Stimulated activated CD8-positive, alpha-beta memory T cell treated with anti-CD3 and anti-CD28 coated beads, Interleukin-4, amount 100 ng/mL, for 1 hour (primary cell): Measurements from ENCODE around the gene SCYGR3.
"Not testable (repeated sequence)": the region's sequence is repeated elsewhere in the genome, so short reads cannot be mapped to it uniquely, and the experiment has no call there.

Experiments used
- DNase-seq, 2 donors: peaks; one replicate each; pipeline ENCODE4 v3.0.0-alpha.2; 2020; ENCODE audit warnings: low read depth in 2 of 2, low spot score in 1 of 2

Gene SCYGR3

GRCh38 chr2:227614246-227614645, 394 bp downstream of the SCYGR3 start:
- no peak for DNase-seq

DNA sequence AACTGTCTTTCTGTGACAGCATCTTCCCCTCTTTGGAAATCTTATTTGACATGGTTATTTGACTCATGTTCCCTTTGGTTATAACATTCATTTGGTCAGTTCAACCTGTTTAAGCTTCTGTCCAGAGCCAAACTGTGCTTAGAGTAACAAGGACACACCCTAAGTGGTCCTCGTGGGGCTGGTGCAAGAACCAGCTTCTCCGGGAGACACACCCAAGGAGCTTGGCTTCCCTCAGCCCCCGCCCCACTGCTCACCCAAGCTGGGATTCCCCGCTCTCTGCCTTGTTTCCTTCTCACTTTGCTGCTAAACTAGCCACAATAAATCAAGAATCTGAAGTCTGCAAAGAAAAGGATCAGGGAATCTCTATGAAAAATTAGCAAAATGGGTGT, 1.4 kb downstream of the SCYGR3 start:
- DNase-seq: no peak

GRCh38 chr2:227612546-227613271, 1.9 kb downstream of the SCYGR3 start:
- DNase-seq: no peak

GRCh38 chr2:227610123-227610522, 4.5 kb downstream of the SCYGR3 start:
- DNase-seq: no peak

DNA sequence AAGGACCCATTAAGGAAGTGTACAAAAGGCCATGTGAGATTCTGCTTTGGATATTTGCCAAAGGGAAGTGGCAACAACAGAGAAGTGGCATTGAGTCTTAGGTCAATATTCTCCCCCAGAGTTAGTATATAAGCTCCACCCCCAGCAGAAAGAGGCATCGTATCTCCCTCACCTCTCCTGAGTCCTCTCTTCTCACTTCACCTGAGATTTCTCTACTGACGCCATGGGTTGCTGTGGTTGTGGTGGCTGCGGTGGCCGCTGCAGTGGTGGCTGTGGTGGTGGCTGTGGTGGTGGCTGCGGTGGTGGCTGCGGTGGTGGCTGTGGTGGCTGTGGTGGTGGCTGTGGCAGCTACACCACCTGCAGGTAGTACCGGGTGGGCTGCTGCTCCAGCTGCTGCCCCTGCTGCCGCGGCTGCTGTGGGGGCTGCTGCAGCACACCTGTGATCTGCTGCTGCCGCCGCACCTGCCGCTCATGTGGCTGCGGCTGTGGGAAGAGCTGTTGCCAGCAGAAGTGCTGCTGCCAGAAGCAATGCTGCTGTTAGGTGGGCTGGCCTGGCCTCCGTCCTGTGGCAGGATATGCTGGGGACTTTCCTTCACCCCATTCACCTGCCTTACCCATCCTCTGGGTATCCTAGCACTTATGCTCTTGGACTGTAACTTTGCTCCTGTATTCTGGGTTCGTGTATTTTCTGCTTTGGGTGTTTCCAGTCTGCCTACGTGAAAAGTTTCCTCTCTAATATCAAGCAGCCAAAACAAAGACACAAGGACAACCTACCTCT, 5.9 kb downstream of the SCYGR3 start:
- no peak for DNase-seq

DNA sequence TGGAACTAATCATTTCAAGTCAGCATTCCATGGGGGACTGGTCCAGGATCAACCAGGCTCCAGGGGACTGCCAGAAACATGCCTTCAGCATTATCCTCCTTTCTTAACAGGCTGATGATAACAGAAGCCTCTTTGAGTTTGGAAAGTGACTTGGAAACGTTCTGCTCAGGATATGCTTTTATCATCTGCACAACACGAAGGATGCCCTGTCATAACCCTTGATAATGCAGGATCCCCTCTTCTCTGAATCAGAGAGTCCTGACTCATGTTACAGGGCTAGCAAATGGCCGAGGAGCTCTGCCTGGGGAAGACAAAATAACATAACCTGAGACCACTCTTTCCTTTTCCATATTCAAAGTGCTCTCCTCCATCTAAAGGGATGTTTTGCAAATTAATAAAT, 6.7 kb downstream of the SCYGR3 start:
- no peak for DNase-seq

DNA sequence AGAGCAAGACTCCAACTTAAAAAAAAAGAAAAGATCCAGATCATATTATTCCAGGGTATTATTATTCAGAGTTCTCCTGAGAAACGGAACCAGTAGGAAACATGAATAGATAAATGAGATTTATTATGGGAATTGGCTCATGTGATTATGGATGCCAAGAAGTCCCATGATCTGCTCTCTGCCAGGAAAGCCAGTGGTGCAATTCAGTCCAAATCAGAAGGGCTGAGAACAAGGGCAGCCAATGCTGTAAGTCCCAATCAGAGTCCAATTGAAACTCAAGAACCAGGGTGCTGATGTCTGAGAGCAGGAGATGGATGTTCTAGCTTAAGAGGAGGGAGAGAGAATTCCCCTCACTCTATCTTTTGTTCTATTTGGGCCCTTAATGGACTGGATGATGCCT, 8.2 kb downstream of the SCYGR3 start:
- DNase-seq: no peak

DNA sequence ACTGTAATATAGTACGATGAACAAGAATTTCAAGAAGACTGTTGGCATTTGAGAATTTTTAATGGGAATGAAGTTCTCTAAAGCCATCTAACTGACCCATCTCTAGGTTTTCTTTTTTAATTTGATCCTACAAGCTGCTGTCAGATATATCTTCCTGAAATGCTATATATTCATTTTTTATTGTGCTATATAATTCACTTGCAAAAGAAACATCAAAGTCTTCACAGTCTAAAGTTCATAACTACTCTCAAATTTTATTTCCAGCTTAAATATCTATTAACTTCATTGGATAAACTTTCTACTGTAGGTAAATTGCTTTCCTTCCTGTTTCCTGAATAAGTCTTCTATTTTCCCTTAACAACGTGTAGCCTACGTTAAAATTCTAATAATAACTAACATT, 12.3 kb downstream of the SCYGR3 start:
- DNase-seq: no peak

DNA sequence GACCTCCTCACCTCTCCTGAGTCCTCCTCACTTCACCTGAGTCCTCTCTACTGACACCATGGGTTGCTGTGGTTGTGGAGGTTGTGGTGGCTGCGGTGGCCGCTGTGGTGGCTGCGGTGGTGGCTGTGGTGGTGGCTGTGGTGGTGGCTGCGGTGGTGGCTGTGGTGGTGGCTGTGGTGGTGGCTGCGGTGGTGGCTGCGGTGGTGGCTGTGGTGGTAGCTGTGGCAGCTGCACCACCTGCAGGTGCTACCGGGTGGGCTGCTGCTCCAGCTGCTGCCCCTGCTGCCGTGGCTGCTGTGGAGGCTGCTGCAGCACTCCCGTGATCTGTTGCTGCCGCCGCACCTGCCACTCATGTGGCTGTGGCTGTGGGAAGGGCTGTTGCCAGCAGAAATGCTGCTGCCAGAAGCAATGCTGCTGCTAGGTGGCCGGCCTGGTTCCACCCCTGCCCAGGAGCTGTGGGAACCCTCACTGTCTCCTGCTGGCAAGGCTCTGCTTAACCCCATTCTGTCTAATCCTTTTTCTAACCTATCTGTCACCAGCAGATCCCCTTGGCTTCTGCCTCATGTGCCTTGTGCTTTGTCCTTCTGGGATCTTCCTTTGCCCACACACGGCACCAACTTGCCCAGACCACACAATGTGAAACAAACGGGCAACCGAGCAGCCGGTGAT, 15.7 kb downstream of the SCYGR3 start, which contains the start of gene SCYGR2:
SCYGR2 (plus strand) TSS at position 59 of the 669 bp plus-strand sequence; CDS start at position 59, 0 bp downstream.
- not testable (repeated sequence) for DNase-seq

GRCh38 chr2:227597998-227598397, 16.6 kb downstream of the SCYGR3 start:
- no peak for DNase-seq

GRCh38 chr2:227597036-227597435, 17.6 kb downstream of the SCYGR3 start:
- no peak for DNase-seq

GRCh38 chr2:227595797-227596196, 18.8 kb downstream of the SCYGR3 start:
- no peak for DNase-seq

DNA sequence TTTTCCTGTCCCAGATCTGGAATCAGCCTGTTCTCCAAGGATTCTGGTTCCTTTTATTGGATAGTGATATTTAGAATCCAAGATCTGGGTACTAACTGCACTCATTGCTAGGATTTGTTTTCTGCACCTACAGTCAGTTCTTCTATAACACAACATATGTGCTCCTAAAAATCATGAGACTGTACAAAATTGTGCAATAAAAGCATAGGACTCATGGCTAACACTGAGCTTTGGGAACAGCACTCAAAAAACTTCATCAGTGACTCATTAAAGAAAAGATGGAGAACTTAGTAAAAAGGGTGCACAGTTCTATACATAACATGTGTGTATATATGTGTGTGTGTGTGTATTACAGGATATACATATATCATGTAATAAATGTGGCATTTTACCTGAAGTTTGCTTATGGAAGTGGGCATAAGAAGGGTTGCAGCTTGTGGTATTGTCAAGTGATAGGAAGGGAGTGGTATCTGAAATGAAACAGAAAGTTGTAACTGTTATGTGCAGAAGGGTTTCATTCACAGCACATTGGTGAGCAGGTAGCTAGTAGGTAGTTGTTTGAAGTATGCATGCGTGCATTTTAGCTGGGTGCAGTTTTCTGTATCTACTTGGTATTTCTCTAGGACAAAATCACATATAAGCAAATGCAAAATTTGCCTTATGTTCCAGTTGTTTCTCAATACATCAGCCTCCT, 21.8 kb downstream of the SCYGR3 start:
- no peak for DNase-seq

DNA sequence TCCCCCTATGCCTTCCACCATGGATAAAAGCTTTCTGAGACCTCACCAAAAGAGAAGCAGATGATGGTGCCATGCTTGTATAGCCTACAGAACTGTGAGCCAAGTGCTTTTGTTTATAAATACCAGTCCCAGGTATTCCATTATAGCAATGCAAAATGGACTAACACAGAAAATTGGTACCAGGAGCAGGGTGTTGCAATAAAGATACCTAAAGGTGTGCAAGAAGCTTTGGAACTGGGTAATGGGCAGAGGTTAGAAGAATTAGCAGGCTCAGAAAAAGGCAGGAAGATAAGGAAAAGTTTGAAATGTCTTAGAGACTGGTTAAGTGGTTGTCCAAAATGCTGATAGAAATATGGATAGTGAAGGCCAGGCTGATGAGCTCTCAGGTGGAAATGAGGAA, 32.3 kb downstream of the SCYGR3 start:
- no peak for DNase-seq

- no peak for DNase-seq
Observed at GRCh38 chr2:227579791-227580190, 34.8 kb downstream of the SCYGR3 start.

DNA sequence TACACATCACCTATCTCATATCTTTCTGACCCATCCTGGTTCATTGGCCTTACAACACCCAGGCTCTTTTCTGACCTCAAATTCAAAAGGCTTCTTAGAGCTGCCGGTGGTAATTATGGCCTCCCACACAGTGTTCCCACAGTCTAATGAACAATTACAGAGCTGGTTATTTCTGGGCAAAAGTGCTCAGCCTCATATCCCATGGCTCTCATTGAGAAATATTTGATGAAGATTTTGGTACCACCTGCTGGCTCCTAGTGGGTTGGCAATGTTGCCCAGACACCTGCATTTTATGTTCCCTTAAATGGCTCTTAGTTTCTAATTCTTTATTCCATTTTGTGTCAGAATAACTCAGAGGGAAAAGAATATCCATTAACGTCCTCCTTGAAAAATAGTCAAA, 36.0 kb downstream of the SCYGR3 start:
- DNase-seq: no peak

DNA sequence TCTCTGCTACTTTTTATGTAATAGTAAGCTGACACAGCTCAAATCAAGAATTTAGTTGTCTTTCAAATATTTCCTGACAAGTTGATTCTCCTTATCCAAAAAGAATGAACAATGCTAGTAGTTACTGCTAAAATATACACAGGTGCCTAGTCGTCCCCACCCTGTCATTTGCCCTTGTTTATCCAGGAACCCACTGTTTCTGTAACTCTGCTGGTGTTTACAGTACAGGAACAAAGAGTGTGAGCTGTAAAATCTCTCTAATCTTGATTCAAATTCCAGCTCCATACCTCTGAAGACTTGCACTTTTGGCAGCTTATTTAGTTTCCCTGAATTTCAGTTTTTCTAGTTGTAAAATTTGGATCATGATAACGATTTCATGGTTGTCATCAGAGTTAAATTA, 37.1 kb downstream of the SCYGR3 start:
- DNase-seq: no peak

GRCh38 chr2:227576812-227577211, 37.8 kb downstream of the SCYGR3 start:
- no peak for DNase-seq

DNA sequence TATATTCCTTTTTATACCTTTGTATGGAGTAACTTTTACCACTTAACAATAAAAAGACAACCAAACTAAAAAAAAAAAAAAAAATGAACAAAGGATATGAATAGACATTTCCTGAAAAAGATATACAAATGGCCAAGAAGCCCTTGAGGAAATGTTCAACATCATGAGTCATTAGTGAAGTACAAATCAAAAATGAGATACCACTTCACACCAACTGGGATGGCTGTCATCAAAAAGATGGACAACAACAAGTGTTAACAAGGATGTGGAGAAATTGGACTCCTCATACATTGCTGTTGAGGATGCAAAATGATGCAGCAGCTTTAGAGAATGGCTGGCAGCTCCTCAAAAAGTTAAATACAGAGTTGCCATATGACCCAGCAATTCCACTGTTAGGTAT, 38.5 kb downstream of the SCYGR3 start:
- no peak for DNase-seq

GRCh38 chr2:227570615-227571014, 44.0 kb downstream of the SCYGR3 start:
- no peak for DNase-seq

- no peak for DNase-seq
Observed at GRCh38 chr2:227568852-227569169, 45.8 kb downstream of the SCYGR3 start.

DNA sequence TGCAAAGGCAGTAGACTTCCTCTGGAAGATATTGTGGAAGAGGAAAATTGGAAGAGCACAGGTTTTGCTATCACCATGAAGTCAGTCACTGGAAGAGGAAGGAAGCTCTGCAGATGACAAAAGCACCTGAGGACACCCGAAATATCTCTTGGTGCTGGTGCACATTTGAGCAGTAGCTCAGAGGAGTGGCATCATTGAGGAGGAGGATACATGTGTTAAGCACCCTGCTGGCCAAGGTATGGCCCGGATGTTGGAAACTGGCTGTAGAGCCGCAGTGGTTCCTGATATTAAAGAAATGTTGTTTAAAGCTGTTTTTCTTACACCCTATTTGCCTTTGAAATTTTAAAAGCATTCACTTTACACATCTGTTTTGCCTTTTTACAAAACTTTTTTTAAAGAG, 48.6 kb downstream of the SCYGR3 start:
- no peak for DNase-seq
